Nephron (organoid): Measurements from ENCODE around the gene LMO7.

Source experiments
- H3K27ac Mint-ChIP-seq, 3 experiments: 2 replicates each; pipeline ENCODE4 v1.8.0; 2020; ENCODE audit warnings: mixed read lengths in 3 of 3, mild to moderate bottlenecking in 2 of 3, moderate library complexity in 1 of 3
- H3K27me3 Mint-ChIP-seq: 2 replicates; pipeline ENCODE4 v1.8.0; 2021; ENCODE audit warnings: low read depth, mild to moderate bottlenecking, moderate library complexity, mixed read lengths
- H3K36me3 Mint-ChIP-seq: 2 replicates; pipeline ENCODE4 v1.8.0; 2020; ENCODE audit warnings: low read depth, mixed read lengths
- H3K4me1 Mint-ChIP-seq: 2 replicates; pipeline ENCODE4 v1.8.0; 2020; ENCODE audit warnings: mixed read lengths
- H3K4me3 Mint-ChIP-seq, 3 experiments: 2 replicates each; pipeline ENCODE4 v1.8.0; 2020; ENCODE audit warnings: mild to moderate bottlenecking in 3 of 3, mixed read lengths in 3 of 3, moderate library complexity in 2 of 3
- H3K9me3 Mint-ChIP-seq: 2 replicates; pipeline ENCODE4 v1.8.0; 2020; ENCODE audit warnings: mixed read lengths
- CTCF ChIP-seq, 3 experiments: fragments of 200-600 bp; sonication (generic); IDR thresholded peaks; one replicate each; pipeline ENCODE4 v1.5.0; 2021; ENCODE audit warnings: antibody characterized with exemption in 3 of 3; ENCODE audit not compliant: unreplicated experiment in 3 of 3

The LMO7 gene

GRCh38 chr13:75796825-75797224 is 160.7 kb downstream of the LMO7 start:
- H3K36me3 Mint-ChIP-seq = peaks cover 11% of the 10 kb centered on the region
- no peak overlapping the region for H3K4me3 Mint-ChIP-seq
- H3K27me3 Mint-ChIP-seq = no peaks in the 10 kb centered on the region
- TF ChIP-seq CTCF (IDR thresholded peaks at IDR 0.05; ENCODE audit: unreplicated experiment in 3 of 3) = no peak
- peaks cover 24% of the 10 kb centered on the region for H3K4me1 Mint-ChIP-seq
- no peak overlapping the region for H3K27ac Mint-ChIP-seq
- no peaks in the 10 kb centered on the region for H3K9me3 Mint-ChIP-seq

- no peak overlapping the region for H3K27ac Mint-ChIP-seq
- H3K4me3 Mint-ChIP-seq = no peak overlapping the region
- H3K9me3 Mint-ChIP-seq = no peaks in the 10 kb centered on the region
- H3K4me1 Mint-ChIP-seq = peaks cover 19% of the 10 kb centered on the region
- H3K36me3 Mint-ChIP-seq = peaks cover 11% of the 10 kb centered on the region
- H3K27me3 Mint-ChIP-seq = no peaks in the 10 kb centered on the region
- no peak for TF ChIP-seq CTCF (IDR thresholded peaks at IDR 0.05; ENCODE audit: unreplicated experiment in 3 of 3)
Observed at GRCh38 chr13:75797239-75797638, 161.1 kb downstream of the LMO7 start.

- peaks cover 19% of the 10 kb centered on the region for H3K4me1 Mint-ChIP-seq
- no peaks in the 10 kb centered on the region for H3K27me3 Mint-ChIP-seq
- H3K27ac Mint-ChIP-seq = no peak overlapping the region
- H3K4me3 Mint-ChIP-seq = no peak overlapping the region
- H3K36me3 Mint-ChIP-seq = peaks cover 11% of the 10 kb centered on the region
- no peaks in the 10 kb centered on the region for H3K9me3 Mint-ChIP-seq
- TF ChIP-seq CTCF (IDR thresholded peaks at IDR 0.05; ENCODE audit: unreplicated experiment in 3 of 3) = no peak
Observed at GRCh38 chr13:75797719-75798118, 161.6 kb downstream of the LMO7 start.

- H3K27ac Mint-ChIP-seq = no peak overlapping the region
- peaks cover 11% of the 10 kb centered on the region for H3K36me3 Mint-ChIP-seq
- no peaks in the 10 kb centered on the region for H3K27me3 Mint-ChIP-seq
- H3K9me3 Mint-ChIP-seq = no peaks in the 10 kb centered on the region
- H3K4me3 Mint-ChIP-seq = no peak overlapping the region
- peaks cover 23% of the 10 kb centered on the region for H3K4me1 Mint-ChIP-seq
- TF ChIP-seq CTCF (IDR thresholded peaks at IDR 0.05; ENCODE audit: unreplicated experiment in 3 of 3) = no peak
Observed at GRCh38 chr13:75798353-75799255, 162.5 kb downstream of the LMO7 start.

- Mint-ChIP-seq H3K4me1 (peaks cover 22% of the 10 kb centered on the region), H3K4me3 (no peak overlapping the region), H3K27ac (no peak overlapping the region), H3K36me3 (peaks cover 11% of the 10 kb centered on the region), H3K27me3 (no peaks in the 10 kb centered on the region), H3K9me3 (no peaks in the 10 kb centered on the region)
- TF ChIP-seq CTCF (IDR thresholded peaks at IDR 0.05; ENCODE audit: unreplicated experiment in 3 of 3) = peak in 1 of 3 experiments; percentile 15
Observed at GRCh38 chr13:75800545-75800944, 164.4 kb downstream of the LMO7 start.
